Natural killer cell (primary cell): ENCODE results near the gene SLC29A2. TPM values are rescaled to one million over a fixed set of nuclear protein-coding genes. Genes with fewer than 3 reads are reported as not detected.

Source experiments
- ATAC-seq, 3 donors: fragments of 150-1000 bp in 2 of 3; fragments of 200-7000 bp in 1 of 3; cut with Tn5 transposase; 1 replicate in 1 of 3; 2 replicates in 2 of 3; pipeline ENCODE4 v1.10.0; 2021; ENCODE audit warnings: mild to moderate bottlenecking in 2 of 3, moderate library complexity in 2 of 3
- DNase-seq, 2 donors: peaks; one replicate each; pipeline versions ENCODE4 v3.0.0 to v3.0.0-alpha.2; 2013 to 2021; ENCODE audit warnings: mixed read lengths in 1 of 2
- H3K27ac ChIP-seq: one replicate; pipeline ENCODE4 v1.5.1; 2013; ENCODE audit warnings: mild to moderate bottlenecking, low read length
- H3K27me3 ChIP-seq: one replicate; pipeline ENCODE4 v1.6.1; 2013; ENCODE audit warnings: low read length; ENCODE audit not compliant: control insufficient read depth, insufficient read depth
- H3K36me3 ChIP-seq: one replicate; pipeline ENCODE4 v1.6.1; 2013; ENCODE audit warnings: low read length; ENCODE audit not compliant: control insufficient read depth, insufficient read depth
- H3K4me1 ChIP-seq: one replicate; pipeline ENCODE4 v1.6.1; 2013; ENCODE audit warnings: low read length; ENCODE audit not compliant: control insufficient read depth, insufficient read depth
- H3K4me3 ChIP-seq: one replicate; pipeline ENCODE4 v1.5.1; 2013; ENCODE audit warnings: low read length
- H3K9me3 ChIP-seq: one replicate; pipeline ENCODE4 v1.6.1; 2013; ENCODE audit warnings: low read length; ENCODE audit not compliant: control insufficient read depth, insufficient read depth
- H3K27ac Mint-ChIP-seq, 2 donors: one replicate each; pipeline ENCODE4 v1.8.0; 2022; ENCODE audit warnings: mild to moderate bottlenecking in 2 of 2, mixed read lengths in 2 of 2, moderate library complexity in 1 of 2
- H3K27me3 Mint-ChIP-seq, 2 donors: one replicate each; pipeline ENCODE4 v1.8.0; 2022; ENCODE audit warnings: low read depth in 2 of 2, mixed read lengths in 2 of 2
- H3K36me3 Mint-ChIP-seq: one replicate; pipeline ENCODE4 v1.8.0; 2022; ENCODE audit warnings: mixed read lengths
- H3K4me1 Mint-ChIP-seq, 2 donors: one replicate each; pipeline ENCODE4 v1.8.0; 2022; ENCODE audit warnings: mixed read lengths in 2 of 2
- H3K4me3 Mint-ChIP-seq: one replicate; pipeline ENCODE4 v1.8.0; 2022; ENCODE audit warnings: mild to moderate bottlenecking, moderate library complexity, mixed read lengths
- H3K9me3 Mint-ChIP-seq, 2 donors: one replicate each; pipeline ENCODE4 v1.8.0; 2022; ENCODE audit warnings: mixed read lengths in 2 of 2
- WGBS: methylation state at CpG from one replicate; pipeline ENCODE4 v1.1.7; 2013; ENCODE audit warnings: missing lambda C conversion rate; ENCODE audit not compliant: insufficient coverage; 5-methylcytosine and 5-hydroxymethylcytosine counted together
- intact Hi-C: fragments of 100-400 bp; cut with micrococcal nuclease; formaldehyde crosslinking; loops from one replicate; pipeline ENCODE4 v1.14.2; 2022
- total RNA-seq, 4 donors: library from RNA; stranded (reverse); fragments of 120-200 nt in 1 of 4; gene quantifications; one replicate each; pipeline versions ENCODE4 v1.2.3 to v1.2.4, GENCODE V29; 2013 to 2022
- TF ChIP-seq, protein P1 (sequence below): fragments of 200-600 bp; IDR thresholded peaks from one replicate; pipeline ENCODE4 v1.8.0; 2022; ENCODE audit warnings: antibody characterized with exemption

Gene SLC29A2
- total RNA-seq, 3 donors from 2014 or later (not counting 1 experiment from before 2014, with no cell fraction given): 1.5 to 1.8 (median 1.6) TPM

DNA sequence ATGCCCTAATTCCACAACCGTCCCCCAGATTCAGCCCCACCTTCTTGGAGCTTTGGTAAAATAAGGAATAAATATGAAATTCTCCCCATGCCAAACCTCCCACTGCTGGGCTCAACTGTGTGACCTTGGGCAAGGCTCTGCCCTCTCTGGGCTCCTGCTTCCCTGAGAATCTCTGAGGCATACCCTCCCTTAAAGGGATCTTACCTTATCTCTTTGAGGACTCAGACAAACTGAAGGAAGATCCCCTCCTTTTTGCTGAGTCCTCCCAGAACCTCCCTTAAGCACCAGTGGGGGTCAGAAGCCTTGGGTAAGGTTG lies 57.4 kb downstream of the SLC29A2 start:
- TF ChIP-seq, protein P1, sequence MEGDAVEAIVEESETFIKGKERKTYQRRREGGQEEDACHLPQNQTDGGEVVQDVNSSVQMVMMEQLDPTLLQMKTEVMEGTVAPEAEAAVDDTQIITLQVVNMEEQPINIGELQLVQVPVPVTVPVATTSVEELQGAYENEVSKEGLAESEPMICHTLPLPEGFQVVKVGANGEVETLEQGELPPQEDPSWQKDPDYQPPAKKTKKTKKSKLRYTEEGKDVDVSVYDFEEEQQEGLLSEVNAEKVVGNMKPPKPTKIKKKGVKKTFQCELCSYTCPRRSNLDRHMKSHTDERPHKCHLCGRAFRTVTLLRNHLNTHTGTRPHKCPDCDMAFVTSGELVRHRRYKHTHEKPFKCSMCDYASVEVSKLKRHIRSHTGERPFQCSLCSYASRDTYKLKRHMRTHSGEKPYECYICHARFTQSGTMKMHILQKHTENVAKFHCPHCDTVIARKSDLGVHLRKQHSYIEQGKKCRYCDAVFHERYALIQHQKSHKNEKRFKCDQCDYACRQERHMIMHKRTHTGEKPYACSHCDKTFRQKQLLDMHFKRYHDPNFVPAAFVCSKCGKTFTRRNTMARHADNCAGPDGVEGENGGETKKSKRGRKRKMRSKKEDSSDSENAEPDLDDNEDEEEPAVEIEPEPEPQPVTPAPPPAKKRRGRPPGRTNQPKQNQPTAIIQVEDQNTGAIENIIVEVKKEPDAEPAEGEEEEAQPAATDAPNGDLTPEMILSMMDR: no peak
- Mint-ChIP-seq H3K4me1 (peaks cover 18 to 41% of the 10 kb centered on the region in 2 donors), H3K36me3 (no peaks in the 10 kb centered on the region), H3K9me3 (no peaks in the 10 kb centered on the region), H3K4me3 (peak overlapping the region; percentile 61), H3K27ac (peak overlapping the region; percentile 64 to 73), H3K27me3 (peaks cover 18 to 23% of the 10 kb centered on the region in 2 donors)
- no peak overlapping the region for H3K27ac ChIP-seq
- DNase-seq (no peak), ATAC-seq (no peak)
- H3K36me3 ChIP-seq: no peaks in the 10 kb centered on the region
- intact Hi-C loops: no loop called here
- H3K4me1 ChIP-seq: peaks cover 44% of the 10 kb centered on the region
- no peaks in the 10 kb centered on the region for H3K9me3 ChIP-seq
- no peaks in the 10 kb centered on the region for H3K27me3 ChIP-seq
- no peak overlapping the region for H3K4me3 ChIP-seq
- WGBS: 100% methylated on average over 1 of the region's 1 CpG

DNA sequence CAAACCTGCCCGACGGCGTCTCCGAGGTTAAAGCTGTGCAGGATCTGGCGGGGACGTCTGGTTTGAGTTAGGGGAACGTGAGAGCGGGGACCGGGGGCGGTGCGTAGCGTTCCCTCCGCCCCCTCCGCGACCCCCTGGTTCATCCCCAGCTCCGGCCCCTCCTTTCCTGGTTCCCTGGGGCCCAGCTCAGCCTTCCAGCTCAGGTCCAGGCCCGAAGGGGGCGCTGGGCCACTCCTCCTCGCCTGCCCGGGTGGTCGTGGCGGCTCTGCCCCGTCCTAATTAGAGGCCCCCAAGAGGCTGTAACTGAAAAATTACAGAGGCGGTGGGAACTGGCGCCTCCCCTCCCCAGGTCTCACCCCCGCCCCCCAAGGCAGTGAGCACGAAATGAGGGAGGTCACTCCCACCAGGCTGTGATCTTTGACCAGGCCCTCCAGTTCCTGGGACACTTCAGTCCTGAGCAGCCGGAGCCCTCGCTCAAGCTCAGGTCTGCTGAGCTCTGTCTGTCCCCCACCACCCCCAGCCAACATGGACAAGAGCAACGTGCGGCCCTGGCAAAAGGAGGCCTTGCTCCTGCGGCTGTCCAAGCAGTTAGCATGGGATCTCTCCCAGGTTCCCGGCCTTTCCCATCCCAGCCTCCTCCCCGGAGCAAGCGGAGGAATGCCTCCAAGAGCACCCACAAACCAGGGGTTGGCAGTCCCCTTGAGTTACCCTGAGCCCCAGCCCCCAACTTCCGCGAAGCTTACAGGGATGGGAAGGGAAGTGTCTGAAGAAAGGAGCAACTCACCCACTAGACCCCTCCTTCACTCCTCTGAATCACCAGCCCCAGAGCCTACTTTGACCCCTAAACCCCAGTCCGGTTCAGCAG lies 58.0 kb downstream of the SLC29A2 start:
- H3K36me3 ChIP-seq: no peaks in the 10 kb centered on the region
- intact Hi-C loops: no loop called here
- Mint-ChIP-seq H3K27ac (peak overlapping the region; percentile 94 to 97), H3K4me1 (peaks cover 12 to 35% of the 10 kb centered on the region in 2 donors), H3K9me3 (no peaks in the 10 kb centered on the region), H3K27me3 (peaks cover 12 to 19% of the 10 kb centered on the region in 2 donors), H3K36me3 (no peaks in the 10 kb centered on the region), H3K4me3 (peak overlapping the region; percentile 98)
- H3K9me3 ChIP-seq: no peaks in the 10 kb centered on the region
- ATAC-seq (no peak), DNase-seq (peak in 1 of 2 donors; percentile 30)
- H3K4me3 ChIP-seq: peak overlapping the region; percentile 34
- no peaks in the 10 kb centered on the region for H3K27me3 ChIP-seq
- 69% methylated on average over 36 of the region's 38 CpGs for WGBS
- TF ChIP-seq, protein P1: no peak
- peak overlapping the region; percentile 69 for H3K27ac ChIP-seq
- peaks cover 38% of the 10 kb centered on the region for H3K4me1 ChIP-seq

DNA sequence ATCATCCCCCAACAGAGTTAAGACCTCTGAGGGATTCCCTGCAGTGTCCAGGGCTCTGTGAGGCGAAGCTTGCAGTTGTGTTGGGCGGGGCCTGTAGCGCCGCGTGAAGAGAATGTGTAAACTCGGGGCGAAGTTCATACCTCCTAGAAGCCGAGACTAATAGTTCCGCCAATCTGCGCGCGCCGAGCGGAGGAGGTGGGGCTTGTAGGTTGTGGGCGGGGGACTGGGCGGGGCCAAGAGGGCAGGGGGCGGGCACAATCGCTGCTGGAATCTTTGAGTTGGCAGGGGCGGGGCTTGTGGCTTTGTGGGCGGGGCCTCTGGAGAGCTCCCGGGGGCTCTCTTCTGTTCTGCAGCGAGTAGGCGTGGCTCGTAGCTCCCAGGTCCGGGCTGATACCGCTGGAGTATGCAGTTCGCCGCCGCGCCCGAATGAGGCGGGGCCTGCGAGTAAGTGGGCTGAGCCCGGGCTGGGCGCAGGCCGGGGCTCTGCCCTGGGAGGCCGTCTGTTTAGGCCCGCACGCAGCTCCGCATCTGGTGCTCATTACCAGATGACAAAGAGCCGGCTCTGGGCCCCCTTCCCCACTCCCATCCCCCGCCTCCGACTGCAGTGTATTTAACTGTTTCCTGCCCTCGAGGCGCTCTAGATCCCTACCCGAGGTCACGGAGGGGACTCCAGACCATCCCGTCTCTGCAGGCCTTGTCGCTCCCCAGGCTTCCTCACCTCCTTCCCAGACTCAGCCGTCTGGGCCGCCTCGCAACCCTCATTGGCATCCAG lies 58.8 kb downstream of the SLC29A2 start:
- Mint-ChIP-seq H3K27ac (peak overlapping the region; percentile 94 to 97), H3K9me3 (no peaks in the 10 kb centered on the region), H3K27me3 (peaks cover 11 to 19% of the 10 kb centered on the region in 2 donors), H3K36me3 (no peaks in the 10 kb centered on the region), H3K4me3 (peak overlapping the region; percentile 98), H3K4me1 (peaks cover 11 to 28% of the 10 kb centered on the region in 2 donors)
- peaks cover 30% of the 10 kb centered on the region for H3K4me1 ChIP-seq
- no peaks in the 10 kb centered on the region for H3K27me3 ChIP-seq
- no peaks in the 10 kb centered on the region for H3K36me3 ChIP-seq
- ATAC-seq: peak; percentile 66 to 80 (median 67)
- TF ChIP-seq, protein P1: no peak
- peak overlapping the region; percentile 85 for H3K27ac ChIP-seq
- DNase-seq: peak; percentile 94 to 99
- WGBS: 5% methylated on average over 52 of the region's 52 CpGs
- H3K4me3 ChIP-seq: peak overlapping the region; percentile 51
- no peaks in the 10 kb centered on the region for H3K9me3 ChIP-seq
- intact Hi-C loops: loop anchor here (1.0 kb wide), 3 partner anchors 16 to 77 kb away; partner anchors contain the start of gene BRMS1

Other genes starting within 250 kb of the SLC29A2 start
- gene KLC2, start 114.1 kb downstream of the SLC29A2 start, total RNA-seq: 10 to 100 TPM; 22.9 to 32.0 (median 27.6) TPM
- gene RAB1B, start 103.1 kb downstream of the SLC29A2 start, total RNA-seq: 100 to 1,000 TPM; 116 to 144 (median 132) TPM
- gene CNIH2, start 93.6 kb downstream of the SLC29A2 start, total RNA-seq: 1 to 10 TPM; 6.3 to 8.8 (median 7.1) TPM
- 10 to 100 TPM; 21.9 to 28.5 (median 23.6) TPM for gene YIF1A, start 82.6 kb downstream of the SLC29A2 start, total RNA-seq
- not detected for gene TMEM151A, start 79.9 kb downstream of the SLC29A2 start, total RNA-seq
- under 1 TPM; 0.23 to 0.40 (median 0.32) TPM for gene CD248, start 54.7 kb downstream of the SLC29A2 start, total RNA-seq
- 1 to 10 TPM; 1.3 to 7.9 (median 2.5) TPM for gene RIN1, start 35.3 kb downstream of the SLC29A2 start, total RNA-seq
- gene BRMS1, start 26.7 kb downstream of the SLC29A2 start, total RNA-seq: 10 to 100 TPM; 48.1 to 55.6 (median 48.2) TPM
- 1 to 10 TPM; 2.0 to 4.2 (median 2.5) TPM for gene B4GAT1, start 24.1 kb downstream of the SLC29A2 start, total RNA-seq
- gene NPAS4, start 49.3 kb upstream of the SLC29A2 start, total RNA-seq: not detected
- gene MRPL11, start 67.1 kb upstream of the SLC29A2 start, total RNA-seq: 10 to 100 TPM; 20.7 to 24.2 (median 23.9) TPM
- 1 to 10 TPM; 5.3 to 6.3 (median 5.6) TPM for gene PELI3, start 95.1 kb upstream of the SLC29A2 start, total RNA-seq
- 10 to 100 TPM; 37.4 to 42.9 (median 38.6) TPM for gene DPP3, start 108.7 kb upstream of the SLC29A2 start, total RNA-seq
- 10 to 100 TPM; 12.5 to 22.5 (median 18.1) TPM for gene BBS1, start 138.9 kb upstream of the SLC29A2 start, total RNA-seq
- 10 to 100 TPM; 18.5 to 34.9 (median 28.9) TPM for gene ZDHHC24, start 174.3 kb upstream of the SLC29A2 start, total RNA-seq
- under 1 TPM; 0.33 to 1.00 (median 0.50) TPM for gene ACTN3, start 175.1 kb upstream of the SLC29A2 start, total RNA-seq
- 10 to 100 TPM; 17.1 to 27.0 (median 24.8) TPM for gene CTSF, start 196.8 kb upstream of the SLC29A2 start, total RNA-seq
- under 1 TPM; 0.40 to 0.68 (median 0.49) TPM for gene CCDC87, start 221.3 kb upstream of the SLC29A2 start, total RNA-seq
- 10 to 100 TPM; 27.1 to 35.6 (median 32.4) TPM for gene CCS, start 221.4 kb upstream of the SLC29A2 start, total RNA-seq
- 100 to 1,000 TPM; 289 to 325 (median 307) TPM for gene RBM14, start 244.9 kb upstream of the SLC29A2 start, total RNA-seq